Measurements from ENCODE around the gene MRGPRX1.
A peak's percentile ranks its signal among the peaks of the same experiment; 100 is the strongest.

The MRGPRX1 gene

DNA sequence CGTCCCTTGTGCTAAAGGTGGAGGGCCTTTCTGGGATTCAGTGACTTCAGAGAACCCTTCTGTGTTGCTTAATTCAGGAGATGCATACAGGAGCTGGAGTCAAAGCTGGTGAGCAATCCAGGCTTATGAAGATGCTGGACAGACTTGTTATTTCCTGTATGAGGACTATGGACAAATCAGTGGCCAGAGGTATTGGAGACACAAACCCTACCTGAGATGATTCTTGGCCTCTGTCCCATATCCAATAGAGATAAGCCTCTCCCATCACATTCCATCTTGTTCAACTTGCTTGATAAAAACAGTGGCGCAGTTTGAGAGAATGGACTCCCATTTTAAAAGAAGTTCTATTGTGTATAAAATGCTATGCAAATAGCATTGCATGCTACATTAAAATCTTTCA is at the start of gene MRGPRX1:
MRGPRX1 (minus strand) TSS at position 101 of the 400 bp plus-strand sequence. CDS start 4,630 bp downstream, outside the sequence.
- no peak within 1 kb of the TSS for H3K4me3 ChIP-seq (ENCODE audit: low read depth, low read length)
- in situ Hi-C loops (cut with HindIII; ENCODE audit: low sequenced_read_pairs), result no loop called here
- TF ChIP-seq CTCF (IDR thresholded peaks at IDR 0.05; ENCODE audit: low read depth, low read length), result no peak
- no peak for DNase-seq (ENCODE audit: low read depth, low spot score)

DNA sequence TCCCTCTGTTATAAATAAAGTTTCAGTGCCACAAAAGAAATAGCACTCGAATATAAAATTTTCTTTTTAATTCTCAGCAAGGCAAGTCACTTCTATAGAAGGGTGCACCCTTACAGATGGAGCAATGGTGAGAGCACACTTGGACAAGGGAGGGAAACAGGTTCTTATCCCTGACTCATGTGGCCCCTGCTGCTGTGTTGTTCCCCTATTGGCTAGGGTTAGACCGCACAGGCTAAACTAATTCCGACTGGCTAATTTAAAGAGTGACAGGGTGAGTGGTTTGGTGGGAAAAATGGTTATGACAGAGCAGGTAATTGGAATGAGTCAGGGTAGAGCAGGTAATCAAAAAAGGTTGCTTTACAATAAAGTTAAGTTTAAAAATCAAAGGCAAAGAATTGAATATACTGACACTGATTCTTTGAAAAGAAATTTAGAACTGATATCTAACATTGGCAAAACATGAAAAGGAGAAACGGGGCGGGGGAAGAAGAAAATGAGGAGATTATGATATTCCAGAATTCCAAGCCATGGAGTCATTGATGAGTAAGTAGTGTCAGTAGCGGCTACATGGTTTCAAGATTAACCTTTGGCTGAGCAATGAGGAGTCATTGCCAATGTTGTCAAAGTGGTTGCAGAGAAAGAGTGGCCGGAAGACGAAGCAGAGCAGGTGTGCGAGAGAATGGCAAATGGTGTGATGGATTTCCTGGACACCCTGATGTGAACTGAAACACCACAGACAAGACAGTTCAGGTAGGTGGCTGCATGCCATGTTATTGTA is 48.4 kb upstream of the MRGPRX1 start:
- in situ Hi-C loops (cut with HindIII; ENCODE audit: low sequenced_read_pairs), result no loop called here
- peak; percentile 13 for DNase-seq (ENCODE audit: low read depth, low spot score)
- TF ChIP-seq CTCF (IDR thresholded peaks at IDR 0.05; ENCODE audit: low read depth, low read length), result no peak
- H3K4me3 ChIP-seq (ENCODE audit: low read depth, low read length), result no peak overlapping the region

DNA sequence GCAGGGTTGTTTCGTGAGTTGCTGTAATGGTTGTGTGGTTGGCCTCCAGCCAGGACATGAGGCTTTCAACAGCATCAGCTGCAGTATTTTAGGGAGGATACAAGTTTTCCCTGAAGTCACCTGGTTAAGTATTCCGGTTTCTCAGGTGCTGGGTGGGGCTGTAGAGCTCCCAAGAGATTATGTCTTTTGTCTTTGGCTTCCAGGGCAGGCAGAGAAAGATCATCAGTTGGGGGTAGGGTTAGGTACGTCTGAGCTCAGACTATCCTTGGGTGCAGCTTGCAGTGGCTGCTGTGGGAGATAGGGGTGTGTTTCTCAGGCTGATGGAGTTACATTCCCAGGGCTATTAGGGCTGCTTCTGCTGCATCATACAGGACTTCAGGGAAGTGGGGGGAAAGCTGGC is 47.5 kb upstream of the MRGPRX1 start:
- H3K4me3 ChIP-seq (ENCODE audit: low read depth, low read length), result no peak overlapping the region
- in situ Hi-C loops (cut with HindIII; ENCODE audit: low sequenced_read_pairs), result no loop called here
- DNase-seq (ENCODE audit: low read depth, low spot score), result no peak
- TF ChIP-seq CTCF (IDR thresholded peaks at IDR 0.05; ENCODE audit: low read depth, low read length), result no peak

DNA sequence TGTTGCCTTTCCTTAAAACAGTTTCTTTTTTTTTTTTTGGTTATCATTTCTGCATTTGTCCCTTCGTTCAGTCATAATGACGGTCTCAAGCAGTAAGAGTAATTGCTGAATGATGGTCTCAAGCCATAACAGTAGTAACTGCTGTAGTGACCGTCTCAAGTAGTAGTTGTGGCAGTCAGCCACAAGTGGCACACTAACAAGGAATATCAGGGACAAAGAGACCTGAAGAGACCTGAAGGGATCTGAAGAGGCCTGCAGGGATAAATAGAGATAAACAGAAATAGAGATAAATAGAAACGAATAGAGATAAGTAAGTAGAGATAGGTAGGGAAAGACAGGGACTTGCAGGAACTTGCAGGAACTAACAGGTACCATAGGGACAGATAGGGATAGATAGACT is 42.7 kb upstream of the MRGPRX1 start:
- no peak for TF ChIP-seq CTCF (IDR thresholded peaks at IDR 0.05; ENCODE audit: low read depth, low read length)
- no peak for DNase-seq (ENCODE audit: low read depth, low spot score)
- H3K4me3 ChIP-seq (ENCODE audit: low read depth, low read length), result no peak overlapping the region
- in situ Hi-C loops (cut with HindIII; ENCODE audit: low sequenced_read_pairs), result no loop called here

GRCh38 chr11:18974192-18974591 is 35.0 kb upstream of the MRGPRX1 start:
- H3K4me3 ChIP-seq (ENCODE audit: low read depth, low read length), result no peak overlapping the region
- TF ChIP-seq CTCF (IDR thresholded peaks at IDR 0.05; ENCODE audit: low read depth, low read length), result no peak
- no peak for DNase-seq (ENCODE audit: low read depth, low spot score)
- in situ Hi-C loops (cut with HindIII; ENCODE audit: low sequenced_read_pairs), result no loop called here

DNA sequence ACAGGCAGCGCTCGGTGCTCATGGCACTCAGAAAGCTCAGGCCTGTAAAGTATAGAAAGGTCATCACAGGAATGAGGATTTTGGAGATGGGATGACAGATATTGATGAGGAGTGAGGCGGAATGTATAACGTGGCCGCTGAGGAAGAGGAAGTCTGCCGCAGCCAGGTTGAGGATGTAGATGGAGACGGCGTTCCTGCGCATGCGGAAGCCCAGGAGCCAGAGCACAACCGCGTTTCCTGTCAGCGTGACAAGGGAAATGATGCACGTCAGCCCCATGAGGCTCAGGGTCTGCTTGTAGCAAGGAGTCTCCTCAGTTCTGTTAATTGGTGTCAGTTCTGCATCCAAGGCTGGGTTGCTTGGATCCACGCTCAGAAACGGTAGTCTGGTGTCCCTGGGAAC is 33.1 kb upstream of the MRGPRX1 start:
- DNase-seq (ENCODE audit: low read depth, low spot score), result no peak
- TF ChIP-seq CTCF (IDR thresholded peaks at IDR 0.05; ENCODE audit: low read depth, low read length), result no peak
- no peak overlapping the region for H3K4me3 ChIP-seq (ENCODE audit: low read depth, low read length)
- in situ Hi-C loops (cut with HindIII; ENCODE audit: low sequenced_read_pairs), result no loop called here

Data from astrocyte of the spinal cord (primary cell).